Measurements from ENCODE around the gene LDB1.

The LDB1 gene

DNA sequence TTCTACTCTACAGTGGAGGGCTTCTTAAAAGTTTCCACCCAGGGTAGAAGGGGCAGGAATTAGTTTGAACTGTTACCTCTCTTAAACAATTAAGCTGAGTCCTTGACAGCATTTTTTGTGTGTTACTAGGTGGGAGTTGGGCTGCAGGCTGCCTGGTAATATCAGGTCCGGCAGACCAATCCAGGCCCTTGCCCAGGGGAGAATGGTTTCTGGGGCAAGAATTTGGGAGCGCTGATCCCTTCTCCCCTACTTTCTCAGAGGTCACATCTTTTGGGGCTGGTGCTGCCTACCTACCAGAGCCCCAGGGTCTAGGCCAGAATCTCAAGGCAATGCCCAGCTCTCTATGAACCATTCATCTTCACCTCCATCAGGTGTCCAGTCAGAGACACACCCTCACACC lies 14.2 kb upstream of the LDB1 start:
- no peak for DNase-seq

GRCh38 chr10:102133373-102134195 lies 13.4 kb upstream of the LDB1 start:
- peak; percentile 90 for DNase-seq

- peak; percentile 99 for DNase-seq
Measured at GRCh38 chr10:102132563-102133372, 12.6 kb upstream of the LDB1 start, which contains the start of gene PPRC1. TSS of gene PPRC1 (plus strand) at chr10:102133040. CDS start at chr10:102133069, 29 bp downstream.

- no peak for DNase-seq
Measured at GRCh38 chr10:102132193-102132562, 12.0 kb upstream of the LDB1 start.

GRCh38 chr10:102131286-102132170 lies 11.4 kb upstream of the LDB1 start:
- no peak for DNase-seq

GRCh38 chr10:102123223-102123622 lies 3.1 kb upstream of the LDB1 start:
- DNase-seq = no peak

DNA sequence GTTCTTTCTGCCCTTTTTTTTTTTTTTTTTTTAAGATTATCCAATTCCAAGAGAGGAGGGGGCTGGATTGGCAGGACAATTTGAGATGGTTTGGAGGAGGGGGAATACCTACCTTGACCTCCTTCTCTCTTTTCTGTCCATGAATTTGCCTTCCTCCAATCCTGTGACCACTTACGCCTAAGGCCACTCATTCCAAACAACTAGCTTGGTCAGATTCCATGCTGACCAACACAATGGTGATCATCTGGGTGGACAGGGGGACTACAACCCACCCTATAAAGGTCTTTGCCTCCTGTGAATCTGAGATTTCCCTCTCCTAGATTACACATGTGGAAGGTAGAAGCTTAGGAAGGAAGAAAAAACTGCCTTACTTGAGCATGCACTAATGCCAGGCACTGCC lies 2.3 kb upstream of the LDB1 start:
- no peak for DNase-seq

GRCh38 chr10:102121739-102122372 lies 1.7 kb upstream of the LDB1 start:
- peak; percentile 51 for DNase-seq

- DNase-seq = peak; percentile 83
Measured at GRCh38 chr10:102120991-102121738, 997 bp upstream of the LDB1 start.

- DNase-seq = peak; percentile 83
Measured at GRCh38 chr10:102119417-102120141, 589 bp downstream of the LDB1 start.

- peak; percentile 61 for DNase-seq
Measured at GRCh38 chr10:102118867-102119266, 1.3 kb downstream of the LDB1 start.

GRCh38 chr10:102117391-102118159 lies 2.6 kb downstream of the LDB1 start:
- peak; percentile 92 for DNase-seq

DNA sequence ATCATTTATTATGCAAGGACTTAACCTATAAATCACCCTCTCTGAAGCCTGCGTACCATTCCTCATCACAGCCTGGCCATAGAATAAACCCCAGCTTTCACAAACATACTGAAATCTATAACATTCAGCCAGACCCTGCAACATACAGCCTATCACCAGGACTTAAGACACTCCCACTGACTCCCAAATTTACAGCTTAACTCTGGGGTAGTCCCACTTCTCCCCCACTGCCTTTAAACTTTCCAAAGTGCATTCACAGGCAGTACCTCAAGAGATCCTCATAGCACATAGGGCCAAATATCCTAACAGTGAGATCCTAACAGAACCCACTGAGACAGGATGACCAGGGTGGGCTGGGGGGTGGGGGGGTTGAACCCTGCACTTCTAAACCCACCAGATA lies 3.5 kb downstream of the LDB1 start:
- no peak for DNase-seq

GRCh38 chr10:102115775-102116174 lies 4.4 kb downstream of the LDB1 start:
- no peak for DNase-seq

GRCh38 chr10:102114861-102115618 lies 5.1 kb downstream of the LDB1 start:
- peak; percentile 94 for DNase-seq

DNA sequence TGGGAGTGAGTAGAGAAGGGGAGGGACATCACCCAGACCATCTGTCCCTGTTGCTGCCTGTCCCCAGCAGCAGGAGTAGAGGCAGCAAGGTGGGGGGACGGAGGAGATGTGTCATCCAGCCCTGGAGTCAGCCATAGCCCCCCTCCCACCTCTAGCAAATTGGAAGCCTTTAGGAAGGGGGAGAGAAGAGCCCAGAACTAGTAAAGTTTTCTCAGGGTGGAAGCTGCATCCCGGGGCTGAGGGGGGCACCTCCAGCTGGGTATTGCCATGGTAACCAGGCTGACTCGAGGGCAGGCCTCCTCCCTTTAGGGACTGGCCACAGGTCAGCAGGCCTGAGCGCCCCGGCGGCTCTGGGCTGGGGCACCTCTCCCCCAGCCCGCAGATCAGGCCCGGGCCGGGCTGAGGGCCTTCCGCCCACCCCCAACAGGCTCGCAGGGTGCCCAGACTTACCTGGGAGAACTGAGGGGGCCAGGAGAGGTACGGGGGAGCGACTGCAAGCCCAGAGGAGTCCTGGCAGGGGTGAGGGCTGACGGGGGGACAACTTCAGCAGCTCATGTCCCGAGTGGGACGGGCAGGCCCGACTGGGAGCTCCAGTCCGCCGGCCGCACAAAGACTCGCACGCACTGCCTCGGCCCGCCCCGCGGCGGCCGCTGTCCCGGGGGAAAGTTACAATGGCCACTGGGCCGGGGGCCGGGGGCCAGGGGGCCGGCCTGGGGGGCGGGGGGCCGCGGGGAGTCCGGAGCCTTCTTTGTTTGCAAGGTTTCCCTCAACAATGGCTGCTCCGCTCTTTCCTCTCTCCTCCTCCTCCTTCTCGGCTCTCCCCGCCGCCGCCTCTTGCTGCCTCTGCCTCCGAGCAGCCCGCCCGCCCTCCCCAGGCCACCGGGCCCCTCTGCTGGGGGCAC lies 6.0 kb downstream of the LDB1 start:
- peak; percentile 56 for DNase-seq

- no peak for DNase-seq
Measured at GRCh38 chr10:102113261-102113955, 6.8 kb downstream of the LDB1 start.
